Femur (tissue), 1 donor: ENCODE measurements around the gene DUSP23.

Source experiments
- DNase-seq: peaks from one replicate; pipeline ENCODE4 v3.0.0-alpha.2; 2017

Gene DUSP23

DNA sequence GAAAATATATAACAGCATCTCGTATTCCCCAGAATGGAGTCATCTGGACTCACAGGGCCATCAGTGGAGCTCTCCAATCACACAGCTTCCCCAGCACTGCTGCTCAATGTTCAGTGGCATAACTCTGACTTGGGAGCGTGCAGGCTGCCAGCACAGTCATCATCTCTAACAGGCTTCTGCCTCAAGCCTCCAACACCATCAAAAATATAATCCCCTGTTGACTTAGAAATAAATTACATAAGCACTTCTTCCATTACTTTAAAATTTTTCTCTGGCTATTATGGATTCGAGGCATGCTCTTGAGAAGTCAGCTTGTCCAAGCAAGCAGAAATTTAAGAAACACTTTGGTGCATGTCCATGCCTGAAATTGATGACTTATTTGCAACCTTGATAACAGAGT lies 6.2 kb downstream of the DUSP23 start:
- DNase-seq: peak; percentile 34

DNA sequence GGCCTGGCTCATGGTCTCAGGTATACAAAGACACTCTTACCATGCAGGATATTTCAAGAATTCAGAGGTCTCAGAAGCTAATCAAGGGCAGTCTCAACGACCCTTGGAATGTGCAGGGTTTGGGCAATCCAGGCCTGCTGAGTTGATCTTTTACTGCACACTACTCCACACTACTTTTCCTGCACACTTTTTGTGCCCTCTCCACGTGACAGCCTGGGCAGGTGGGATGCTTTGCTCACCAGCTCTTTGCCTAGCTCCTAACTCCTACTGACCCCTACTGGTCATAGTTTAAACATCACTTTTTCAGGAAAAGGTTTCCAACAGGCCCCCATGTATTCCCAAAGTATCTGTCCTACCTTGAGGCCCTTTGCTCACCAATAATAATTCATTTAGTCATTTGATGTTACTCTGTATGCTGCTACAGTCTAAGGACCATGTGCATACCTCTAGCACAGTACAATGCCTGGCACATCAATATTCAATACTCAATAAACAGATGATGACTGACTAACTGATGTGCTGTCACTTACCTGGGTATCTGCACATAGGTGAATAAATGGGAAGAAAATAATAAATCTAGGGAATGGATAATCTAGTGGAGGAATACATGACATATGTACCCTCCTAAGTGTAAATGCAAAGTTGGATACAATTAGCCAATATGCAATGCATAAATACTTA lies 9.6 kb downstream of the DUSP23 start:
- DNase-seq: no peak

DNA sequence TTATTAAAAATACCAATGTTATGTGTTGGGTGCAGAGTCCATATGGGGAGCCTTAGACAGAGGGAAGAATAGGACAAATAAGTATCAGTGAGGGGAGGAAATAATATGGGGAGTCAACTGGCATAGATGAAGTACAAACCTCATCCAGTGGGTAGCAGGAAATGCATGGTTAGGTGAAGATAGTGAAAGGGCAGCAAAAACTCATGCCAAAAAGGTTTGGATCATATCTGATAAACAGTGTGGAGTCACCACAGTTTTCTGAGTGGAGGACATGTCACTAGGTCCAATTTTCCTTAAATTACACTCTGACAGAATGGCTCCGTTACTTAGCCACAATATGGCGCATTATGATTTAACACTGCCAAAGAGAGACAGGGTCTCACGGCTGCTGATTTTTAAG lies 10.3 kb downstream of the DUSP23 start:
- DNase-seq: no peak

DNA sequence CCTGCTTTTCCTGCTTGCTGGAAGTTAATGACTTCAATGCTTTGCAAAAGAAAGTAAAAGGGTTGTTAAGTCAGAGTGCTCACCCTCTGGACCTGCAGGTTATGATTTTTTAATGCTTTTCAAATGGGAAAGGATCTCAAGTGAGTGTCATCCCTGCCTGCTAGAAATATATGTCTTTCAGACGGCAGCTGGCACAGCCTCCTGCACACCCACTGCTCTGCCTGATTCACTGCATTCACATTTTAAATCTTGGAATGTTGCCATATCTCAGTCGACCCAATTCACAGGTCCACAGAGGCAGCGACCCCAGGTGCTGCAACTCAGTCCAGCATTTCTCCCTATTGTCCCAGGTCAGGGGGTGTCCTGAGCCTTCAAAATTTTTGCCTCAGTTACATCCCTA lies 10.7 kb downstream of the DUSP23 start:
- DNase-seq: no peak

DNA sequence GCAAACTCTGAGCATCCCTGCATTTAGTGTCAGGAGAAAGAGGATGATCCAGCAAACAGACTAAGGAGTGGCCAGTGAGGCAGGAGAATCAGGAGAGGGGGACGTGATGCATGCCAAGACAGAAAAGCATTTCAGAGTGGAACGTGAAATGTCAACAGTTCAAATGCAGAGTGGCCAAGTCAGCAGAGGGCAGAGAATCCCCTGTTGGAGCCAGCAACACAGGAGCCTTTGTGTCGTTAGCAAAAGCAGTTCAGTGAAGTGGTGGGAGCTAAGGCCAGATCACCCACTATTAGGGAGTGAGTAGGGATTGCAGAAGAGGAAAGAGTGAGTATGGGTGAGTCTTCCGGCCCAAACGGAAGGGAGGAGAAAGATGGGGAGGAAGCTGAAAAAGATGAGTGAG lies 14.8 kb downstream of the DUSP23 start:
- no peak for DNase-seq

DNA sequence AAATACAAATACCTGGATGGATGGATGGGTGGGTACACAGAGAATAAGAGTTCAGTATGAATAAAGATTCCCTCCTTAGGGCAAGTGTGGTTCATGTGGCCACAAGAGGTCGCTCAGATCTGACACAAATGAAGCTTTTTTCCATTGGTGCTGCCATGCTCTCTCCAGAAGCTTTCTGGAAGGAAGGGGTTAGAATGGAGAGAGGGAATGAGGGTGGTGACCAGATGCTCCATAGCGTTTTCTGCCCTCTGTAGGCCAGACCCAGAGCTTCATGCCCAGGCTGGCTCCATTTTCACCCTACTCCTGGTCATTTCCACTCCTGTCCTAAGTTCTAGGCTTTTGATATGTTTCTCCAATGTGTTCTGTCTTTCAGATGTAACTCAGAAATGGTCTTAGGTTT lies 18.1 kb downstream of the DUSP23 start:
- DNase-seq: peak; percentile 72

DNA sequence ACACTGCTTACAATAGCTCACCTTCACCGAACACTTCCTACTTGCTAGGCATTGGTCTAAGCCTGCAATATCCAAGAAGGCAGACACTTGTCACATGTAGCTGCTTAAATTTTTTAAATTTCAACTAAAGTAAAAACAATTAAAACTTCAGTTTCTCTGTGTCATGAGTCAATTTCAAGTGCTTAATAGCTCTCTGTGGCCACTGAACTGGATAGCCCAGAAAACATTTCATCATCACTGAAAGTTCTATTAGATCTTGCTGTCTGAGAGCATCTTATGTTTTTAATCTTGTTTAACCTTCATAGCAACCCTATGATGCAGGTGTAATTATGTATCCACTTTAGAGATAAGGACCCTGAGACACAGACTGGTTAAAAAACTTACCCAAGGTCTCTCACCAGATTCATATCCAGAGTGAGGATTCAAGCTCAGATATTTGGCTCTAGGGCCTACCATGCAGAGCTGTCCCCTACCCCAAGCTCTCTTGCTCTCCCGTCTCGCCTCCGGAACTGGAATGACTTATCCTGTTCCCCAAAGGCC lies 18.8 kb downstream of the DUSP23 start:
- no peak for DNase-seq

DNA sequence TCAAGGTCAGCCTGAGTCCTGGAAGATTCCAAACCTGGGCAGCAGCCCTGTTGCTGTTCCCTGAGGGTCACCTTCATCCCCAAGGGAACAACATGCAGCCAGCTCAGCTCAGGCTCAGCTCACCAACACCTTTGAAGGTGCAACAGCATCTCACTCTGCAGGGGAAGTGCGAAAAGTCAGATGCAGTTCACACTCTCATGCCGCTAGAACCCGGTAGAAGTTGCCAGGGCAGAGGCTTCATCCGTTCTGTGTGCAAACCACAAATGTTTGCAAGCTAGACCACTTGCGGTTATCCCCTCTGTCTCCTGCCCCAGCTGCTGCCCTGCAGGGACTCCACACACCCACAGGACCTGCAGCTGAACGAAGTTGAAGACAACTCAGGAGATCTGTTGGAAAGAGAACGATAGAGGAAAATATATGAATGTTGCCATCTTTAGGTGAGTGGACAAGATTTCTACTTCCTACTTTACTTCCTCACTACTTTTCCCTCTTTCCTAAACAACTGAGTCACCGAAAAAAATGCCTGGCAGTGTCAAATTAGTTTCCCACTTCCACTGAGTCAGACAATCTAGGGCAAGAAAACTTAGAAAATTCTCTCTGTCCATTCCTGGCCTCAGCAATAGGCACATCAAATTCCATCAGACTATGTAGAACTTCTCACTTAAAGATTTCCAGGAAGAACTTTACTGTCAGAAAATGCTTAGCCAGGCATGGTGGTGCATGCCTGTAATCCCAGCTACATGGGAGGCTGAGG lies 19.6 kb downstream of the DUSP23 start:
- DNase-seq: no peak

DNA sequence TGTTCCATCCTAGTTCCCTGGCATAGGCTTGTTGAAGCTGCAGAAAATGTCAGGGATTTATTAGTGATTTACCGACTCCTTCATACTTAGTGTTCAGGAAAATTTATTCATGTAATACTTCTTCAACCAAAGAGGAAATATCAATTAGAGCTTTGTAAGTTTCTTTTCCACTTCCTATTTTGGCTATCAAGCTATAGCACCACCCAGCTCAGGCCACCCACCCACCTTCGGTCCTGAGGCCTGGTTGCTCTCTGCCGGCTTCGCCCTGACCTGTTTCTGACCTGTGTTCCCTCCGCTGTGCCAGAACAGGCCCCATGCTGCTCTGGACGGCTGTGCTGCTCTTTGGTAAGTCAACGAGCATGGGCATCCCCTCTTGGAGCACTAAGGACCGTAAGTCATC lies 21.3 kb downstream of the DUSP23 start, which contains the start of gene FCRL6:
FCRL6 (plus strand) TSS at position 250 of the 400 bp plus-strand sequence; CDS start at position 315, 65 bp downstream.
- no peak for DNase-seq

DNA sequence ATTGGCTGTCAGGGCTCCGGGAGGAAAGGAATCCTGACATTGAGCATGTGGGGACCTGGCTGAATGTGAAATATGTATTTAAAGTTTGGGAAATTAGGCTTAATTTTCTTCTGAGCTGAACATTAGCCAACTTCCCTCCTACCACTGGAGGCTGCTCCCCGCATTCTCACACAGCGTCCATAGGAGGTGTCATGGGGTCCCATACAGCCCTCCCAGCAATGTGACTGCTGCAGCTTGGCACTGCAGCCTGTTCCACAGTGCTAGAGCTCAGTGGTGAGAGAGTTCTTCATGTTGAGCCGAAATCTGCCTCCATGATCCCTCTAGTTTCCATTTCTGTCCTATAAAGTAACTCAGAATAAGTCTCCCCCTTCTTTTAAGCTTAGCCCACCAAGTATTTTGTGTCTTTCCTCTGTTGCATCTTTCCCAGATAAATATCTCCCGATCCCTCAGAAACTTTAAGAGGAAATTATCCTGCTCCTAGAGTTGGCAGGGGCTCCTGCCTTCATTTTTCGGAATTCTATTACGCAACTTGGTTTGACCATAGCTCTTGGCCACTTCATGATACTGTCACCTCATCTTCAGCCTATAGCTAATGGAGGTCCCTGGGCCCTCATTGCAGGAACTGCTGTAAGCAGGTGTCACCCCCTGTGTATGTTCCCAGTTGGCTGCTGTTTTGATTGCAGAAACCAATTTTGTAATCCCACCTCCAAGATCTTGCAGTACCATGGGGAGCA lies 23.4 kb downstream of the DUSP23 start:
- no peak for DNase-seq

DNA sequence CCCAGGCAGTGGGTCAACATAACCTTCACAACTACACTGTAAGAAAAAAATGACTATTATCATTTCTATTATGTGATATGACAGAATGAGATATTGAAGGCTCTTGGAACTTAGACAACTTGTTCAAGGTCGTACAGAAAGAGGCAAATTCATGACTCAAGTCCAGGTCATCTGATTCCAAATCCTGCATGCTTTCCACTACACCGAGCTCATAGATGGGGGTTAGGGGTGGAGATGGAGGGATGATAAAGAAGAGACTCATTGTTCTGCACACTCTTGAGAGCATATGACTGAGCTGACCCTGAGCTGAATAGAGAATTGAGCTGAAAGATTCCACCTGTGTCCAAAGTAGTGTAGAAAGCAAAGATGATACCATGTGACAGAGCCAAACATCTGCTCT lies 24.2 kb downstream of the DUSP23 start:
- no peak for DNase-seq

DNA sequence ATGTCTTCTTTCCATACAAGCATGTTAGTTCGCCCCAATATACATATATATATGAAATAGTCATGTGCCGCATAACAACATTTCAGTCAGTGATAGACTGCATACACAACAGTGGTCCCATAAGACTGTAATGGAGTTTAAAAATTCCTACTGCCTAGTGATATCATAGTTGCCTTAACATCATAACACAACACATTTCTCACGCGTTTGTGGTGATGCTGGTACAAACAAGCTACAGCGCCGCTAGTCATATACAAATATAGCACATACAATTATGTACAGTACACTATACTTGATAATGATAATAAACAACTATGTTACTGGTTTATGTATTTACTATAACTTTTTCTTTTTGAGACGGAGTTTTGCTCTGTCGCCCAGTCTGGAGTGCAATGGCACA lies 35.2 kb downstream of the DUSP23 start:
- DNase-seq: no peak

DNA sequence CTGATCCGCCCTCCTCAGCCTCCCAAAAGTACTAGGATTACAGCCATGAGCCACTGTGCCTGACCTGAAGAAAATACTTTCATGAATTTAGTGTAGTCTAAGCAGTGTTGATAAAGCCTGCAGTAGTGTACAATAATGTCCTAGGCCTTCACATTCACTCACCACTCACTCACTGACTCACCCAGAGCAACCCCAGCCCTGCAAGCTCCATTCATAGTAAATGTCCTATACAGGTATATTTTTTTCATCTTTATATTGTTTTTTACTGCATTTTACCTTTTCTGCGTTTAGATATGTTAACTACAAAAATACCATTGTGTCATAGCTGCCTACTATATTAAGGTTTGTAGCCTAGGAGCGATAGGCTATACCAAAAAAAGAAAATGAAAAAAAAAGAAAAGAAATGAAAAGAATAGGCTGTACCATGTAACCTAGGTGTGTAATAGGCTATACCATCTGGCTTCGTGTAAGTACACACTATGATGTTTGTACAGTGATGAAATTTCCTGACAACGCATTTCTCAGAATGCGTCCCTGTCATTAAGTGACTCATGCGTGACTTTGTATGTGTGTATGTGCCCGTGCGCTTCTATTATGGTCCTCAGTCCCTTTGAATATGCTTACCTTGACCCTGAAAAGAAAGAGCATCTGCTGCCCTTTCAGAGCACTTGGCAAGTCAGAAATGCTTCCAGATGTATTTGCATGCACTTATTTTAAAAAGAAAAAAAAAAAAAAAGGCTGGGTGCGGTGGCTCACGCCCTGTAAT lies 36.7 kb downstream of the DUSP23 start:
- DNase-seq: no peak

DNA sequence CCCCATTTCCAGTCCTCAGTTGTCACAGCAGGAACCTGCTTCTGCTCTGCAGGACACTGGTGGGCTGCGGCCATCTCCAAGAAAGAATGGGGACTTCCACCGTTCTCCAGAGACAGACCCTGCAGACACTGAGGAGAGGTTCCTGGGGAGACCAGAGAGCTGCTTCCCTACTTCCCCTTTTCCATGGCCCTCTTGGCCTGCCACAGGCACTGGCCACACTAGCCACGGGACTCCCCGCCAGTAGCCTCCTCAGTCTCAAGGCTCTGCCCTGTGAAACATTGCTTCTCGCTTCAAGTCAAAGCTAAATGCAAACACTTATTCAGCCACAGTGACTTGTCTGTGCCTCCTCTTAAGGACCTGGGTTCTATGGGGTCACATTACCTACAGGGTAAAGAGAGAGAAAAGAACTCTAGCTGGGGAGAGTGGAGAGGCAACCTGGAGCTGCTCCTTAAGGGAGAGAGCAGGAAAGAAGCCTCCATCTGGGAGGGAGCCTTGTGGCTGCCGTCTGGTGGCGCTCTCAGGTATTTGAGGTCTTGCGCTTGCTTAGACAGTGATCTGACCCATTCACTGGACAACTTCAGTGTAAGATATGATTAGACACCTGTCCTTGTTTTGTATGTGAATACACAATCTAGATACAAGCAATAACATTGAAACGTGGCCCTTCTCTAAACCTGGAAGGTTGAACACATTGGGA lies 40.6 kb downstream of the DUSP23 start:
- no peak for DNase-seq

DNA sequence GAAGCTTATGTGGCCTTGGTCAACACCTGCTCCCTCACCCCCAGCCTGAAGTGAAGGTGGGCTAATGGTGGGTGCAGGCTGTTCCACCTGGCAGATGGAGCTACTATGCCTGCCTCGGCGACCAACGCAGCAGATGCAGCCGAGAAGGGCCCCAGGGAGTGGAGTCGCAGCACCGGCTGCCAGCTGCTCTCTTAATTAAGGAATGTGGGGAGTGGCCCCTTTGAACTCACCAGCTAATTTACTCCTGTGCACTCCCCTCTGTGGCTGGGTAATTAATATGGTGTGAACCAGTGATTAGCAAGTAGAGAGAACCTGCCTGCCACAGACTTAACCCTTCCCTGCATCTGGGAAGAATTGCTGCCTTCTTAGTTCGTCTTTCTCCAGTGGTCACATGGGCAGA lies 42.6 kb downstream of the DUSP23 start:
- no peak for DNase-seq

DNA sequence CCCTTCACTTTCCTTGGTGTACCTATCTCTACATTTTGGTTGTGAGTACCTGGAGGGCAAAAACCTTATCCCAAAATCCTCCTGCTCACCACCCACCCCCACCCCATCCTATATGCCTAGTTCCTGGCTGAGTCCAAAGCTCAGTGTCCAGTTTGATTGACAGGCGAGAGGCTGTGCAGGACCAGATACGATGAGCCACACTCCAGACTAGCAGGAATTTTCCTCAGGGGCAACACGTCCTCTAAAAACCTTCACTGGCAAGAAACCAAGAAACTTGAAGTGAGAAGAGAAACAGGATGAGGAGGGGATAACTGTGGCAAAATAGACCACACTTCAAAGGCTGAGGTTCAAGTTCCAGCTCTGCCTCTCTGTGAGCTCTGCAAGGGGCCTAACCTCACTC lies 44.8 kb downstream of the DUSP23 start:
- no peak for DNase-seq

DNA sequence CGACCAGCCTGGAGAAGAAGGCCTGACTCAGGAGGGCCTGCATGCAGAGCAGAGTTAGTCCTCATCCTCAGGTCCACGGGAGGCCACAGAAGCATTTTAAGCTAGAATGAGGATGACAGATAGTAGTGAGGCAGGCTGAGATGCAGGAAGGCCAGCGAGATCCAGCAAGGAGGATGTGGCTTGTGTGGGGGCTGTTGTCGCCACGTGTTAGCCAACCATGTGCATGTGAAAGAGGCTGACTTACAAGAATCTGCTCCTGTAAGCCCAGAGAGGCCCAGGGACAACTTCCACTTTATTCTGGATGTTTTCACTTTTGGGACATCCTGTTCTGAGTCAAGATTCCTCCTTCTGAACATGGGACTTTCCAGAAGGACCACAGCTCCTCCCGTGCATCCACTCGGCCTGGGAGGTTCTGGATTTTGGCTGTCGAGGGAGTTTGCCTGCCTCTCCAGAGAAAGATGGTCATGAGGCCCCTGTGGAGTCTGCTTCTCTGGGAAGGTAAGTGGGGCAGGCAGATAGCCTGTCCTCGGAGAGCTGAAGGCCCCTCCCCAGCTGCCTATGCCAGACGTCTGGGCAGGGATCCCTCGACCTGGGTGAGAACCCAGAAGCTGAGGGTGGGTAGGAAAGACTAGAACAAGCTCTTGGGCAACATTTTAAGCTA lies 45.8 kb downstream of the DUSP23 start, which contains the start of gene SLAMF8:
SLAMF8 (plus strand) TSS at position 433 of the 661 bp plus-strand sequence; CDS start at position 459, 26 bp downstream.
- DNase-seq: no peak

DNA sequence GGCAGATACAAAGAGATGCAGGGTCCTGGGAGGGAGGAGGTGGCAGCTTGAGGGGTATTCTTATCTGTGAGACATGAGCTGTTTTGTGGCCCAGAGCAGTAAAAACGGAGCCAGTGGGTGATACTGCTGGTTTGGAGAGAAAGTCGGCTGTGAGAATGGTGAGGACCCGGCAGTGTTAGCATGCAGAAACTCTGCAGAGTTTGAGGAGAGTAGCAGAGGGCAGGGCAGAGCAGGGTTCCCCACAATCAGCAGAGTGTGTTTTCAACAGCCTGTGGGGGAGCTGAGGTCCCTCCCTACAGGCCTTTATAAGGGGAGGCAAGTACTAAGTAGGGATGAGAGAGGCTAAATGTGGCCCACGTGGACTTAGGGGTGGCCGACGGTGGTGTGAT lies 46.3 kb downstream of the DUSP23 start:
- no peak for DNase-seq

DNA sequence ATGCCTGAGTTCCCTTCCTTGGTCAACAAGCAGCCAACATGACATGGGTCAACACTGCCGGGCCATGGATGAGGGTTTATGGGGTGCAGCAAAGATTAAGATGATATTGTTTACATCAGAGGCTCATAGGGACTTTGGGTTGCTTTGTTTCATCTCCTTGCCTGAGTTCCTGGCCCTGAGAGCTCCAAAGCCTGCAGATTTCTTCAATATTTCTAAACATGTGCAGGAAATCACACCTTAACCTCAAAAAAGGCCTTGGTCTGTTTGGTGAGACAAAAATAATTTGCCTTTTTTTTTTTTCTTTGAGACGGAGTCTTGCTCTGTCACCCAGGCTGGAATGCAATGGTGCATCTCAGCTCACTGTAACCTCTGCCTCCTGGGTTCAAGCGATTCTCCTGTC lies 46.8 kb downstream of the DUSP23 start:
- no peak for DNase-seq

DNA sequence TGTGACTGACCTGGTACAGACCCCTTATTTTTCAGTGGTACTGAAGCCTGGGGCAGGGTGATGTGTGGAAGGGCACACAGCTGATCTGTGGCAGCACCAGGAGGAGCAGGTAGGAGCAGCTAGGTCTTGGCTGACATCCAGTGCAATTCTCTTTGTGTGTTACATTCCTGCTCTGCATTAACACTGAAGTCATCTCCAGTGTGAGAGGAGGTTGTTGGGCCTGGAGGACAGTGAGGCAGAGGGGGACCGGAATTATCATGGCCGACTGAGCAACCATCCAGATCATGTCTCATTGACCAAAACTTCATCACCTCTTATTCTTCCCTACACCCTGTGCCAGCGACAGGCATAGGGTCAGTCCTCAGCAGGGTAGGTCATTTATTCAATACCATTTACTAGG lies 47.4 kb downstream of the DUSP23 start:
- no peak for DNase-seq

DNA sequence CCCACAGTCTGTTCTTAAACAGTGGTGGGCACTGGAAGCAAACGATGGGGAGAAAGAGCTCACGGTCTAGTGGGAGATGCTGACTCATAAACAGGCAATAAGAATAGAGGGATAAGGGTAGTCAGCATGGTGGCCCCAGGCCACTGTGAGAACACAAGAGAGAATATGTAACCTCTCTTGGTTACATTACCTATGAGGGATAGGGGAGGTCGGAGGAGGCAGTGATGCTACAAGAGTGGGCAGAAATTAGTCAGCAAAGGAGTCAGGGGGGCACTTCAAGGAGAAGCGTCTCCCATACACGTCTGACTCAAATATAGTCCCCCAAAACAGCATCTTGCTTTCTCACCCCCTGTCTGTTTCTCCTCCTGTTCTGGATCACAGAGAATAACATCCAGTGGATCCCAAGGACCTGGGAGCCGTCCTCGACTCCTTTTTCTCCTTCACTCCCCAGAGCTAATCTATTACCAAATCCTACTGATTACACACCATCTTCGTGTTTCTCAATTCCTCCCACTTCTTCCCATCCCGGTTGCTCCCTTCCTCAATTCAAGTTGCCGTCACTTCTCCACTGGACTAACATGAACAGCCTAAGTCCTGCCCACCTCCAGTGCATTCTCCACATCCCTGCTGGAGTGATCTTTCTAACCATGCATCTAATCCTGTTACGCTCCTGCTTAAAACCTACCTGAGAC lies 48.0 kb downstream of the DUSP23 start:
- no peak for DNase-seq
